Fibroblast of skin of right quadriceps (primary cell): Measurements from ENCODE around the gene DNAJB4.
"Not testable (repeated sequence)": the region's sequence is repeated elsewhere in the genome, so short reads cannot be mapped to it uniquely, and the experiment has no call there.

ENCODE experiments used
- DNase-seq: peaks from one replicate; pipeline ENCODE4 v3.0.0-alpha.2; 2013

The DNAJB4 gene

DNA sequence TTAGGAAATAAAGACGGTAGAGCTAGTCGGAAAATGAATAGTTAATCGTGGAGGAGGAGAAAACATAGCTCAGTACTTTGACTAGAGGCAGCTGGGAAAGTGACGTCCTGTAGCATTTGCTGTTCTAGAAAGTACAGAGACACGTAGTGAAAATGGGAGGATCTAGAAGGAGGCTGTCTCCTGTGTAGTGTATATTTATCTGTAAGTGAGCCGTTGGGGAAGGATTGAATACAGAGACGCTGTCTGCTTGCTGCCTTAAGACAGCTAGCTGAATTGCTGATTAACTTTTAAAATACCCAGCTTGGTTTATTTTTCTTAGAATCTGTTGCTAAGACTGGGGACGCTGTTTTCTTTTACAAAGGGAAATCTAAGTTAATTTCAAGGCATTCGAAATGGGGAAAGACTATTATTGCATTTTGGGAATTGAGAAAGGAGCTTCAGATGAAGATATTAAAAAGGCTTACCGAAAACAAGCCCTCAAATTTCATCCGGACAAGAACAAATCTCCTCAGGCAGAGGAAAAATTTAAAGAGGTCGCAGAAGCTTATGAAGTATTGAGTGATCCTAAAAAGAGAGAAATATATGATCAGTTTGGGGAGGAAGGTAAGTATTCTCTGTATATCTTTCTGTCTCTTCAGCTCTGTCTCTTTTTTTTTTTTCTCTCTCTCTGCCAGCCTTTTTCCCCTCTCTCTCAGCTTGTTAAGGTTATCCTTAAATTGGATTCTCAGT is at the start of gene DNAJB4:
DNAJB4 (plus strand) TSS at position 221 of the 729 bp plus-strand sequence; CDS start at position 393, 172 bp downstream.
- DNase-seq, result peak; percentile 98

DNA sequence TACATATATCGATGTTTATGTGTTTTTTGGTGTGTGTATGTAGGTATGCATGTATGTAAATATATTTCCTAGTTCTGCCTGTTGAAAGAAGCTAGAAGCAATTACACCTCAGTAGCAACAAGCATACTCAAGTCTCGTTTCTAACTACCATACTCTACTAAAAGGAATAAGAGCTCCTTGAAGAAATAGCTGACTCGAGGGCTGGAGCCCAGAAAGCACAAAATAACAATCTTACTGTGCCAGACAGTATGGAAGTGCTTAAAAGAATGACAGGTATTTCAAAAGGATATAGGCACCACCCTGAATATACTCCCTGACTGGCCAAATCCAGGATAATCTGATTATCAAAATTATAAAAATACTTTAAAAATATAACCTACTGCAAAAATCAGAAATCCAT is 49.0 kb upstream of the DNAJB4 start:
- DNase-seq, result no peak

DNA sequence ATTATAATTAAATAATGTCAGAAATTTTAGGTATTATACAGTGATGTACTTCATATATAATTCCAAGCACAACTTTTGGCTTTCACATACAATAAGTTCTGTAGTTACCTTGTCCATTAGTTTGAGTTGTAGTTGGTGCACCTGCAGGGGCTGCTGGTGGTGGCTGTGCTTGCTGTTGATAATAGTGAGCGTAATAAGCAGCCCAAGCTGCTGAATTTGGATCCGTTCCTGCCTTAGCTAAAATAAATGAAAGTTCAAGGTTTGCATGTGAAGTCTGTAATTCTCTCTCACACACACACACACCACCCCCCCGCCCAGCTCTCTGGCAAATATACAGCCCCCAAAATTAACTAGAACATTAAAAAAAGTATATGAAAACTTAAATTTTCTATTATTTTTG is 48.3 kb upstream of the DNAJB4 start:
- no peak for DNase-seq

DNA sequence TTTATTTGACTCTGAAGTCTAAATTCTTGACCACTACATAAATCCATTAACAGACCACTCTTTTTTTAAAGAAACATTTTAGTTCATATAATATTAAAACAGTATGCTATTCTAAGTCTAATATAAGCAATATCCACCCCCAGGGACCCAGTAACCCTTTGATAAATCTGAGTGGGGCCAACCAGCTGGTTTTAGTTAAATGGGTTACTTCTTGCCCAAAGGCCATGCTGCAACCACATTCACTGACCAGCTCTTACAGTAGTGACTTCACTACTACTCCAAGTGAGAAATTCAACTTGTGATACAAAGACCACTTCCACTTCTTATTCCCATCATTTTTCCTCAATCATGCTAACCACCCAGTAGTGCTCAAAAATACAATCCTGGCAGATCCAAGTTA is 46.3 kb upstream of the DNAJB4 start:
- no peak for DNase-seq

DNA sequence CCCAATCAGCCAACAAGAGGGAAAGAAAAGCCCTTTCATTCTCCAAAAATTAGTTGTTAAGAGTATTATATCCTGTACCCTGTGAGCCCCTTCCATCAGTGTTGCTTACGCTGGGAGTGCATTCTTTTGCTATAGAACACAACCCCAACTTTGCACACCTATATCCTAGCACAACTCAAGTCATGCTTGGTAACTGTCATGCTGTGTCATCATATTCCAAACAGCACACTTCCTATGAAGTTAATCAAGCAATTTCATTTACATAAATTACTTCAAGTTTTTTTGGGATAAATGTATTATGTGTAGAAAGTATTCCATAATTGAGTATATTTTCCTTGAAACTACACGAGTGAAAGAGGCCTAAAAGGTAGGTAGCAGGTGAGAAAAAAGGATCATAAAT is 45.9 kb upstream of the DNAJB4 start:
- no peak for DNase-seq

DNA sequence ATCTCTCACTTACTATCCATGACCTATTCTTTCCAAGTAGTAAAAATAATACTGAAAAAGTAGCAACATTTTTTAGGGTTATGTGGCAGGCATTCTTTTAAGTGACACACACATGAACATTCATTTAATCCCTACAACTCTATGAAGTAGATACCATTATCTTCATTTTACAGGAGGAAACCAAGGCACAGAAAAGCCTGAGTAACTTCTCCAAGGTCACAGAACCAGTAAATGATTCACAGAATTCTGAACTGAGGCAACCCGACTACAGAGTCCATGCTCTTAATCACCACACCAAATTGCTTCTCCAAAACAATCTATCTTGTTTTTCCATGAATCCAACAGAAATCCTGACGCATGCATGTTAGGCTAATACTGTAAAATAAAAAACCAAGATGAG is 43.3 kb upstream of the DNAJB4 start:
- no peak for DNase-seq

DNA sequence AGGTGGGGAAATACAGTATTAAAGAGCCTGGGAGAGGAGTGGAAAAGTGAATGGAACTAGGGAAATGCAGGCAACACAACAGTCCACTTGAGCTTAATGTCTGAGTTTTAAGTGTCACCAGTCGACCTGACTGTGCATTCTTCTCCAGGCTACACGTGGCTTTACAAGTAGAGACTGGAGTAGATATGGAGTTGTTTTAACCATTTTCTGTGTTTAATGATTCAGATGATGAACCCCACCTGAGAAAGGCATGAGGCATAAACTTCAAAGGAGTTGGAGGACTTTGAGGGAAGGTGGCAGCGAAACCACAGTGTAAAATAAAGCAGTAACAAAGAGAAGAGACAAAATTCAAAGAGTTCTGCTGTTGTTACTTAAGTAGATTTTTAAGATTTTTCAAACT is 38.4 kb upstream of the DNAJB4 start:
- no peak for DNase-seq

DNA sequence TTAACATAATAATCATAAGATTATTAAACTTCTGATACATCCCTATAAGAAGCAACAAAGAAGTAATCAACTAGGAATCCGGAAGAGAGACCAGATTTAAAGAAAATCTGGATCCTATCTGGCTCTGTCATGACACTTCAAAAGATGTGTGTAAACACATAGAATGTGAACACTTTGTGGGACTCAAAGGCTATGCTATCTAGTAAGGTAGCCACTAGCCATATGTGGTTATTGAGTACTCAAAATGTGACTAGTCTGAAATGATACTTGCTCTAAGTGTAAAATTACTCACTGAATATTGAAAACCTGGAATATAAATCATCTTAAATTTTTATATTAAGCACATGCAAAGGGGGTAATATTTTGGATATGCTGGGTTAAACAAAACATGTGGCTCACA is 34.5 kb upstream of the DNAJB4 start:
- peak; percentile 13 for DNase-seq

DNA sequence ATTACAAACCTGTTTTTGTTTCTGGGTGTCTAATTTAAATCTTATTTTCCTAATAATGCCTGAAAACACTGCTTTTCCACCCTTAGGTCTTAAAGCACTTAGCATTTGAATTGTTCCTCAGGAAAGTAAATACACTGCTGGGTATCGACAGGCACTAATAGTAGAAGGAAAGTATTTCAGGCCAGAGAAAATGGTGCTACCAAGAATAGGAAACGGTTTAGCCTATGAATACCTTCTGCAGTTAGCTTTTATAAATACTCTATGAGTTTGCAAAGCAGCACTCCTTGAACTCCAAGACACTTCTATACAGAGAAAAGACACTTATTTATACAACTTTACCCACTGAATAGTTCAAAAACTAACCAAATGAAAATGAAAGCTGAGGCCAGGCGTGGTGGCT is 32.7 kb upstream of the DNAJB4 start:
- no peak for DNase-seq

DNA sequence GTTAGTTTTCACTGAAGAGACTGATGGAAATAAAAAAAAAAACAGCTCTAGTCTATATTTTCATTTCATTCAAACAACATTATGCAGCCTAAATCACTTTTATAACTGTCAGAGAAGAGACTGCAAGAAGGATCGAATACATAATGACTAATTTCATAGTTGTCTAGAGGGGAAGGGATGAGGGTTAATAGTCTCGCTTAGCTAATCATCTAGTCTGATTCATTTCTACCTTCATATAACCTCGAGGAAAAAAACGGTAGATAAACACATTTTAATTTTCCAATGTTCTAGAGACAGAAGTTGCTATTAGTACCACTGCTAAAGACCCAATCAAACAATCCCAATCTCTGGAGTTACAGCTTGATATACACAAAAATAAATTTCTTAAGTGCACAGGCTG is 29.4 kb upstream of the DNAJB4 start:
- DNase-seq, result peak; percentile 54

DNA sequence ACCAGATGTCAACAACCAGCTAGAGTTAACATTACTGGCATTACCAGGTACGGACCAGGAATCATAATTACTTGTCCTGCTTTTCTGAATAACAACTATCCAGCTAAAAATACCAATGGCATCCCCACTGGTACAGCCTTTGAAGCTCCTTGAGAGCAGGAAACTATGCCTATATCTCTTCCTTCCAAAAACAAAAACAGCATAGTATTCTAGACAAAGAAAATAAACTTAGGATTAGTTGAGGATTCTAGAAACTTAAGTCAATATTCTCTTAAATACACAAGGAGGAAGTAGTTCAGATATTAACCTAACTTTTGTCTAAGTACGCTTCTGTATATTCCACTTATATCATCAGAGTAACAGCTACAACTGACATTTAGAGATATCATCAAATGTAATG is 28.8 kb upstream of the DNAJB4 start:
- DNase-seq, result no peak

DNA sequence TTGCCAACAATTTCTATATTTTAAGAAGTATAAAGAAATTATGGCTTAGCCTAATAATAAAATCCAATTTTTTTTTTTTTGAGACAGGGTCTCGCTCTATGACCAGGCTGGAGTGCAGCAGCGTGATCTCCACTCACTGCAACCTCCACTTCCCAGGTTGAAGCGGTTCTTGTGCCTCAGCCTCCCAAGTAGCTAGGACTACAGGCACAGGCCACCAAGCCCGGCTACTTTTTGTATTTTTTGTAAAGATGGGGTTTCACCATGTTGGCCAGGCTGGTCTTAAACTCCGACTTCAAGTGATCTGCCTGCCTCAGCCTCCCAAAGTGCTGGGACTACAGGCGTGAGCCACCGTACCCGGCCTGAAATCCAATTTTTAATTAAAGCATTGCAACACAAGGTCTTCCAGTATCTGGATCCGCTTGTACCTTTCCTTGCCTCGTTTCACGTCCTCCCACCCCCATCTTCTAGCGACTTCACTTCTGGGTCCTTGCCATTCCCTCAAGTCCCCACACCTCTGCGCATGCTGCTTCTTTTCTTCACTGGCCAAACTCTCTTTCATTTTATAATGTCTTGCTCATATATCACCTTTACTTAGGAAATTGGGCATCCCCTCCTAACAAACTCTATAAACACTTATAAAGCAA is 28.2 kb upstream of the DNAJB4 start:
- no peak for DNase-seq

DNA sequence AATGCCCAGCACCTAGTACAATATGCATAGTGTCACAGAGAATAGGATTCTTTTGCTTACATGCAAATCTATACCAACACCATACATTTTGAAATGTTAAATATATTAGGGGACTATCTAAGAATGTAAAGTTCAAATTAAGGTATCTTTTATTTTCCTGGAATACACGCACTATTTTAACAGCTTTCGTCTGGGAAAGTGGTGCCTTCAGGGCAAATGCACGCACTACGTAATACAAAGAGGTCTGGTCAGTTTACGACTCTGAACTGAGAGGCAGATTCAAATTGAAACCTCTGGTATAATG is 26.8 kb upstream of the DNAJB4 start:
- DNase-seq, result no peak

DNA sequence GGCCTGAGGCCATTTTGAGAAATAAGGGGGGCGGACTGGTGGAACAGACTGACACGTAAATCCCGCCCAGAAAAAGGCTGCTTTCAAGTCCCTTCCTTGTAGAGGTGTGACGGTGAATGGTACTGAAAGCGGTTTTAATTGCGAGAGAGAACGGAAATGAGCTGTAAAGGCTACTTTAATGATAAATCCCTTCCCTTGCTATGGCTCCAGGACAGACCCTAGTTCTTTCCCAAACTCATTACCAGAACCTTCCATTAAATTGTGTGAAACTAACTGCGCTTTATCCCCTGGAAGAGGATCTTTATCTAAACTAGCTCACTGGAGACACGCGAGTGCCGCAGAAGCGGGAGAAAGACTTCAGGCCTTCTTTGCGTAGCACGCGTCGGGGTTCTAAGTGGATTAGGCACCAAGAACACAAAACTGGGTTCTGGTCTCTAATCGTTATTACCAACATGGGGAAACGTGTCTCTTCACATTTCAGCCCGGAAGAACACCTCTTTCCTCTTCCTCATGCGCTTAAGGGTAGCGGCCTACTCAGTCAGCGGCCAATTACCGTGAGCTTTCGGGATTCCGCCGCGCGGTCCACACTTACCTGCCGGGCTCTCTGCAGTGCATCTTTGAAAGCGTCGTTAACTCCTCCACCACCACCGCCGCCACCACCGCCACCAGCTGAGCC is 26.3 kb upstream of the DNAJB4 start:
- DNase-seq, result peak; percentile 89

DNA sequence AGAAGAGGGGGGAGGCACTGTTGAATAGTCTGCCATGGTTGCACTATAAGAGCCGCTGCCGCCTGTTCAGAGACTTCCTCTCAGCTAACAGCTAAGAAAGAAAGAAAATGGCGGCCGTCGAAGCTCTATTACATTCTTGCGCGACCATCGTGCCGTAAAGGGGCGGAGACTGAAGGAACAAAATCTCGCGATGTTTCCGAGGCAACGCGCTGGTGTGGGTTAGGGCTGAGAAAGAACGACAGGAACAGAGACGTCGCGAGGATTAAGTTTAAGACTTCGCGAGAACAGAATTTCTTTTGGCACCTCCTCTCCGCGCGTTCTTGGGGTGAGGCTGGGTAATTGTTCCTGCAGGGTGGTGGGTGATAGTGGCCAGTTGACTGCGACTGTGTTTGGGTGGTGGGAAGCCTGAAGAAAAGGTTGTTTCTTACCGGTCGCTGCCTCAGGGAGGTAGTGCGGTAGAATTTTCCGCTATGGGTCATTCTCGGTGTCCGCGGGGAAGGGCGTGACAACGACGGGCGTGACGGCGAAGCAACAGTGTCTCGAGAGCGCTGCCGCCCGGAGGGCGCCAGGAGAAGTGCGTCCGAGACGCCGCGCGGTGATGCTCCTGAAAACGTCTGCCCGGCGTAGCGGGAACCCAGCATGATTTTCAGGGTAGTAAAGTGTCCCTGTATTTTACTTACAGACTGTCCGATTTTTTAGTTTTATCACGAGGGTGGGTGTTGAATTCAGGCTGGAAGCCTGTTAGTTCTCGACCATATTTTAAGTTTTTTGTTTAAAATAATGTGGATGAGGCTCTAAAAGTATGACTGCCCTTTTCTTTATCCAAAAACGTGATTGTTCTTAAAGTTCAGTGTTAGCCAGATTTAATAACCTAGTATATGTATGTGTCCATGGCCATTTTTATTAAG is 25.5 kb upstream of the DNAJB4 start, which contains the start of gene FUBP1:
FUBP1 (minus strand) TSS at position 104 of the 908 bp plus-strand sequence; CDS start at position 36, 68 bp downstream.
- DNase-seq, result peak; percentile 99

DNA sequence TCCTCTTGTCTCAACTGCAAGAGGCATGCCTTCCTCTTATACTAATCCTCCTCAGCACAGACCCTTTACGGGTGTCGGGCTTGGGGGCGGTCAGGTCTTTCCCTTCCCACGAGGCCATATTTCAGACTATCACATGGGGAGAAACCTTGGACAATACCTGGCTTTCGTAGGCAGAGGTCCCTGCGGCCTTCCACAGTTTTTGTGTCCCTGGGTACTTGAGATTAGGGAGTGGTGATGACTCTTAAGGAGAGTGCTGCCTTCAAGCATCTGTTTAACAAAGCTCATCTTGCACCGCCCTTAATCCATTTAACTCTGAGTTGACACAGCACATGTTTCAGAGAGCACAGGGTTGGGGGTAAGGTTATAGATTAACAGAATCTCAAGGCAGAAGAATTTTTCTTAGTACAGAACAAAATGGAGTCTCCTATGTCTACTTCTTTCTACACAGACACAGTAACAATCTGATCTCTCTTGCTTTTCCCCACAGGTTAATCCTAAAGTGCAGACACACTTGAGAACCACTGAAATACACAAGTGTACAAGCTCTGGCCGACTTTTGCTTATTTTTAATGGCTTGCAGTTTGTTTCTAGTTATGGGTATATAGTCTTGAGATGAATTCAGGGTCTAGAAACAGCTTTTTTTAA is 21.3 kb upstream of the DNAJB4 start:
- DNase-seq, result not testable (repeated sequence)

DNA sequence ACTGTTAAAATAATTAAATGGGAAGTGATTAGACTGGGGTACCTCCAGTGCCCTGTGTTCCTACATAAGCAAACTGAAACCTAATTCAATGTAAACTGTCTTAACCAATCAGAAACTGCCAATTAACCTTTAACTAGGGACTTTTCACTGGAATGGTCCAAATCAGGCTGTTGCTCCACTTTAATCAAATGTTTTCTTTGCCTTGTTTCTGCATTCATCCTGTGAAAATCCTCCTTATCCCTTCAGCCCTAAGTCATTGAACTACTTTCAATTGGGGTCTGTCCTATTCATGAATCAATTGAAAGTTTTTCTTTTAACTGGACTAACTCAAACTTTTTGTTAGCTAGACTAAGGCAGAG is 20.8 kb upstream of the DNAJB4 start:
- no peak for DNase-seq

DNA sequence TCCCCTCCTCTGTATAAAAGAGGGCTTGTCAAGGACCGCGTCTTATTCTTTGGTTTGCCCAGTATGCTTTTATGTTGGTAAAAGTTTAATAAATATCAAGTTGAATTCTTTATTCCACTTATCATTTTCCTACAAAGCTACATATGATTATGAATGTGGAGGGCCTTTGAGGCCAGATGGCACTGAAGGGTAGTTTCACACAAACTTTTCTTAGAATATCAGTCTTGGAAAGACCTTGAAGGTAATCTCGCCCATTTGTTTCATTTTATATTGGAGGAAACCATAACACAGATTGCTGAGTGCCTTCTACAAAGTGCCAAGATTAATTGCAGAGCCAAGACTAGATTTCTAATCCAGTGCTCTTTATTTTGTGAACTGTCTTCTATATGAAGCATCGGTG is 20.1 kb upstream of the DNAJB4 start:
- no peak for DNase-seq

DNA sequence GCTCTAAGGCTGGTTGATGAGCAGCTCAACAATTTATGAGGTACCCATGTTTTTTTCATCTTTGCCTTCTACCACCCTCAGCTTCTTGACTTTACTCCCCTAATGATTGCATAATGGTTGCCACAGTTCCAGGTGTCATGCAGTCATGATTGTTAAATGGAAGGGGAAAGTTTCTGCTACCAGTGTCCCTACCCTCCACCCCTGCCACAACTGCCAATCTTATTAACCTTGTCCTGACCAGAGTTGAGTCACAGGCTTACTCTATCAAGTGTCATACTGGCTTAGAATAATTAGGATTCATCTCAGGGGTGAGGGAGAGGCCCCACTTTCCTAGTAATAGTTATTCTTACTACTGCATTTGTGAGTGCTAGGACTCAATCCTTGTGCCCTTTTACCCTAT is 17.9 kb upstream of the DNAJB4 start:
- no peak for DNase-seq

DNA sequence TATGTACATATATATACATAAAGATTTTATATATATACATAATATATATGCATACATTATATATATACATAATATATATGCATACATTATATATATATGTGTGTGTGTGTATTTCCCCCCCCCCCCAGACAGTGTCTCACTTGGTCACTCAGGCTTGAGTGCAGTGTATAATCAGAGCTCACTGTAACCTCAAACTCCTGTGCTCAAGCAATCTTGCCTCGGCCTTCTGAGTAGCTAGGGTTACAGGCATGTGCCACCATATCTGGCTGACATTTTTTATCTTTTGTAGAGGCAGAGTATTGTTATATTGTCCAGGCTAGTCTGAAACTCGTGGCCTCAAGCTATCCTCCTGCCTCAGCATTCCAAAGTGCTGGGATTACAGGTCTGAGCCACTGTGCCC is 16.8 kb upstream of the DNAJB4 start:
- DNase-seq, result no peak

DNA sequence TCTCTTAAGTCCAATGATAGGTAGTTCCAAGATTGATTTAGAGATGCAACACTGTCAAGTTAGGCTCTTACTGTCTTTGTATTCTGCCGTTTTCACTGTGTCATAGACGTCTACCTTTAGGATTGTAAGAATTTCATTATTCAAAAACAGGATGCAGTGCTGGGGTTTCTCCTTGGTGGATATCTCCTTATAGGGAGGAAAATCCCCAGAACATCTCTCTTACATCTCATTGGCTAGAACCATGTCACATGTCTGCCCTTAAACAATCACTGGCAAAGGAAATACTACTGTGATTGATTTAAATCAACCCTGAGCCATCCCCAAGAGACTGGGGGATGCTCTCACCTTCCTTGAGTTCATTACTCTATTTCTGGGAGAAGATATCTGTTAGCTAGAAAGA is 15.0 kb upstream of the DNAJB4 start:
- no peak for DNase-seq

DNA sequence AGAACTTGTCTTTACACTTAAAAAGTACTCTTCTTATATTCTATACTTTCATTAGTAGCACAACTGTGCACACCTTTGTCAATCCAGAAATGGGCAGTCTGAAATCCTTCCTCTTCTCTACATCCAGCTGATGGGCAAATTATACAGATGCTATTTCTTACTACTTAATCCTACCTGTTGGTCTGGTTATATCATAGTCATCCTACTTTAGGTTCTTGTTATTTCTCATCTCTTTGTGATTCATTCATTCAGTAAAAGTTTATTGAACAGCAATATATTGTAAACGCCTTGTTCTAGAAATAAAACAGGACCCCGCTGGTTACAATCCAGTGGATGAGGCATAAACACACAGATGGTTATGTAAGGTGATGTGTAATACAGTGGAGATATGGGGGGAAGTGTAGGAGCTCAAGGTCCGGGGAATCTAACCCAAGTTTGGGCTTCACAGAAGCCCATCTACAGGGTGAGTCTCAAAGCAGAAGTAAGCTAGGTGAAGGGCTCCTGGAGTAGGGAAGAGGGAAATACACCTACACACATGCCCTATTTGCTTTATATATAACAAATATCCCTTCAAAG is 14.0 kb upstream of the DNAJB4 start:
- no peak for DNase-seq
